Neural progenitor cell (in vitro differentiated cells): ENCODE results near the gene F7.

Experiments
- EZH2 ChIP-seq: fragments of 200-600 bp; sonication (generic); IDR thresholded peaks from 2 replicates; pipeline ENCODE4 v1.6.1; 2017; ENCODE audit warnings: antibody characterized with exemption, mild to moderate bottlenecking, moderate library complexity
- EZH2phosphoT487 ChIP-seq: fragments of 200-600 bp; sonication (generic); IDR thresholded peaks from 2 replicates; pipeline ENCODE4 v1.6.1; 2017; ENCODE audit warnings: antibody characterized with exemption
- TF ChIP-seq, protein P1 (sequence below): fragments of 200-600 bp; sonication (generic); IDR thresholded peaks from 2 replicates; pipeline ENCODE4 v1.5.1; 2017; ENCODE audit warnings: antibody characterized with exemption, mild to moderate bottlenecking

DNA sequence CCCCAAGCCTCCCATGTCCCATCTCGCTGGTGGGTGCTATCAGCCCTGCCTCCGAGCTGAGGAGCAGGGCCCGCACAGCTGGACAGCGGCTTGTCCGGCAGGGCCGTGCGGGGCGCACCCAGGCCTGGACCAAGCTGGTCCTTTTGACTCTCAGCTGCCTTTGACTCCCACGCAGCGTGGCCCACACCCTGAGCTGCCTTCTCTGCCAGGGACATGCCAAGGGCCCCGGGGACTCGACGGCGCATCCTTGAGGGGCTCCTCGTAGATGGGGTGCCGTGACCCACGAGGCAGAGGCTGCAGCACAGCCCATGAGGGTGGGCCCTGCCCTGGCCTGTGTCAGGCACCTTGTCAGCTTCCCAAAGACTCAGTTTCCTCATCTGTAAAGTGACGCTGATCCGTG, 38.8 kb upstream of the F7 start:
- TF ChIP-seq, protein P1, sequence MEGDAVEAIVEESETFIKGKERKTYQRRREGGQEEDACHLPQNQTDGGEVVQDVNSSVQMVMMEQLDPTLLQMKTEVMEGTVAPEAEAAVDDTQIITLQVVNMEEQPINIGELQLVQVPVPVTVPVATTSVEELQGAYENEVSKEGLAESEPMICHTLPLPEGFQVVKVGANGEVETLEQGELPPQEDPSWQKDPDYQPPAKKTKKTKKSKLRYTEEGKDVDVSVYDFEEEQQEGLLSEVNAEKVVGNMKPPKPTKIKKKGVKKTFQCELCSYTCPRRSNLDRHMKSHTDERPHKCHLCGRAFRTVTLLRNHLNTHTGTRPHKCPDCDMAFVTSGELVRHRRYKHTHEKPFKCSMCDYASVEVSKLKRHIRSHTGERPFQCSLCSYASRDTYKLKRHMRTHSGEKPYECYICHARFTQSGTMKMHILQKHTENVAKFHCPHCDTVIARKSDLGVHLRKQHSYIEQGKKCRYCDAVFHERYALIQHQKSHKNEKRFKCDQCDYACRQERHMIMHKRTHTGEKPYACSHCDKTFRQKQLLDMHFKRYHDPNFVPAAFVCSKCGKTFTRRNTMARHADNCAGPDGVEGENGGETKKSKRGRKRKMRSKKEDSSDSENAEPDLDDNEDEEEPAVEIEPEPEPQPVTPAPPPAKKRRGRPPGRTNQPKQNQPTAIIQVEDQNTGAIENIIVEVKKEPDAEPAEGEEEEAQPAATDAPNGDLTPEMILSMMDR, result no peak
- TF ChIP-seq EZH2phosphoT487 (no peak), EZH2 (no peak)
